HG03457 (cell line): ENCODE results near the gene CAPN11.

Experiments used
- ATAC-seq: cut with Tn5 transposase; IDR thresholded peaks from one replicate; pipeline ENCODE4 v1.9.1; 2021; ENCODE audit warnings: moderate number of reproducible peaks; ENCODE audit not compliant: unreplicated experiment

CAPN11 gene

GRCh38 chr6:44158770-44159228, at the start of gene CAPN11:
TSS of gene CAPN11 (plus strand) at chr6:44158820. CDS start at chr6:44158849, 29 bp downstream.
- ATAC-seq: no peak

- ATAC-seq: no peak
Observed at GRCh38 chr6:44109212-44109611, 49.4 kb upstream of the CAPN11 start.

DNA sequence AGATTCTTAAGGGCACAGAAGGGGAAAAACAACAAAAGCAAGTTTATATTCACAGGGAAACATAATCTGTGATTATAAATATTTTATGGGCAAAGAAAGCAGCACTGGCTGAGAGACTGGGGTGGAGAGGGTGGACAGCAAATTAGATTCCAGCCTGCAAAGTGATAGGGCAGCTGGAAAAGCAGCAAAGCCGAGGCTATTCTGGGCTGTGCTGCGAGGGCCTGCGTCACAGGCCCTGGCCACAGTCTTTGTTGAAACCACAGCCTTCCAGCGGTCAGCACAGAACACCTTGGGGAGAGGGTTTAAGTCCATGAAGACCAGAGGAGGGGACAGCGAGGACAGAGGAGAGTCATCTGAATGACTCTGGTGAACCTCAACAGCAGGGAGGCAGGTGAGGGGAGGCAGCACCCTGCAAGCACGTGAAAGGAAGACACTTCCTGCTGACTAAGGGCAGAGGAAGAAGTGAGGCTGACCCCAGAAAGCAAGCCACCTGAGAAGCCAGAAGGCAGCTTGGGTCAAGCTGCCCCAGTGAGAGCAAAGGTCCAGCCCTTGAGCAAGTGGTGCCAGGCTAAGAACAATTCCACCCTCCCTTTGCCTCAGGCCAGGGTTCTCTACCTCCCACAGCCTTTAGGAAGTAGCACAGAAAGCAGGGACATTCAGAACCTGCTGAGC, 48.5 kb upstream of the CAPN11 start:
- no peak for ATAC-seq

DNA sequence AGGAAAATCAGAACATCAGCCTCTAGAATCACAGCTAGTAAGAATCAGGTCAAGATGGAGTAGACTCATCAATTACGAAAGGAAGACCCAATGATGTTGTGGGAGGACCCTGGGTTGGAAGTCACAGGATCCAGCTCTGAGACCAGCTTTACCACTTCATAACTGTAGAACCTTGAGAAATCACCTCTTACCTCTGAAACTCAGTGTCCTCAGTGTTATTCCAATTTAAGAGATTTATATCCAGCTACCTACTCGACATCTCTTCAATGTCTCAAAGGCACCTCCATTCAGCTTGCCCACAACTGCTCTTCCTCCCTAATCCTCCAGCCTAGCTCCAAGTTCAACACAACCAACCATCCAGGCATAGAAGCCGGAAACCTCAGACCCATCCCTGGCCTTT, 47.7 kb upstream of the CAPN11 start:
- no peak for ATAC-seq

GRCh38 chr6:44111434-44112417, 46.9 kb upstream of the CAPN11 start:
- ATAC-seq: no peak

DNA sequence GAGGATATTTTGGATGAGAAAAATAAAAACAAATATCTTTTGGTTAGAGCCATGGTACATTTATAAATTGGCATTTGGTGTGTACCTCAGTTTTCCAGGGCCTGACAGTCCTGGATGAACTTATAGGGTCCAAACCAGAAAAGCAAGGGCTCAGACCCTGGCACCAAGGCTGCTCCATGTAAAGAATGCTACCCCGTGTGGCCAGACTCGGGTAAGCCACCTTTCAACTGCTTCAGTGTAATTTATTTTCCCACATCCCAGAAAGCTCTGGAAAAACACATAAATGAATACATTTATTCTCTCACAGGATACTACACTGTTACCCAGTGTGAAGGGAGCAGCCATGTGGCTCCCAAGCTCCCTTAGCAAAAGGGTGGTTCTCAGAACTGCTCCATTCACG, 45.2 kb upstream of the CAPN11 start:
- ATAC-seq: no peak

GRCh38 chr6:44115866-44116265, 42.8 kb upstream of the CAPN11 start:
- no peak for ATAC-seq

GRCh38 chr6:44116641-44117382, 41.8 kb upstream of the CAPN11 start:
- ATAC-seq: no peak

- no peak for ATAC-seq
Observed at GRCh38 chr6:44117397-44118128, 41.1 kb upstream of the CAPN11 start.

DNA sequence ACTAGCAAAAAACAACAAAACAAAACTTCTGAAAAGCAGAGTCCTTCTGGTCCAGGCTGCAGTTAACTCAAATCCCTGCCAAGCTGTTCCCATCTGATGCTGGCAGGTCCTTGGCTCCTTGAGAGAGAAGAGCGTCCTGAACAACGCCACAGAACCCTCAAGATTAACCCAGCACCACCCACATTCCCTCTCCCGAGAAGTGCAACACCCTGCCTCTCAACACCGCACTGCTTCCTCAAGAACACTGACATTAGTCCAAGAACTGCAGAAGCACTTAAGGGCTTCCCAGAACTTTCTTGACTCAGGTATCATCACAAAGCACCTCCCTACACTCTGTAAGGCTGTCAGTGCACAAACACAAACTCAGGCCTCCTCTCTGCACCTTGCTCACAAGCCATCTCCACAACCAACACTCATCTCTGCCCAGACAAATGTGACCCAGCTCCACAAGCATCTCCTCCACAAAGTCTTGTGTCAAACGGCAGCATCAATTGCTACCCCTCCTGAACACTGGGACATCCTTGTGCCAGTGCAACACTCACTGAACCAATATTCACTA, 38.8 kb upstream of the CAPN11 start:
- ATAC-seq: no peak

- ATAC-seq: no peak
Observed at GRCh38 chr6:44120692-44121443, 37.8 kb upstream of the CAPN11 start.

GRCh38 chr6:44122801-44123200, 35.8 kb upstream of the CAPN11 start:
- no peak for ATAC-seq

- ATAC-seq: no peak
Observed at GRCh38 chr6:44123544-44123943, 35.1 kb upstream of the CAPN11 start.

DNA sequence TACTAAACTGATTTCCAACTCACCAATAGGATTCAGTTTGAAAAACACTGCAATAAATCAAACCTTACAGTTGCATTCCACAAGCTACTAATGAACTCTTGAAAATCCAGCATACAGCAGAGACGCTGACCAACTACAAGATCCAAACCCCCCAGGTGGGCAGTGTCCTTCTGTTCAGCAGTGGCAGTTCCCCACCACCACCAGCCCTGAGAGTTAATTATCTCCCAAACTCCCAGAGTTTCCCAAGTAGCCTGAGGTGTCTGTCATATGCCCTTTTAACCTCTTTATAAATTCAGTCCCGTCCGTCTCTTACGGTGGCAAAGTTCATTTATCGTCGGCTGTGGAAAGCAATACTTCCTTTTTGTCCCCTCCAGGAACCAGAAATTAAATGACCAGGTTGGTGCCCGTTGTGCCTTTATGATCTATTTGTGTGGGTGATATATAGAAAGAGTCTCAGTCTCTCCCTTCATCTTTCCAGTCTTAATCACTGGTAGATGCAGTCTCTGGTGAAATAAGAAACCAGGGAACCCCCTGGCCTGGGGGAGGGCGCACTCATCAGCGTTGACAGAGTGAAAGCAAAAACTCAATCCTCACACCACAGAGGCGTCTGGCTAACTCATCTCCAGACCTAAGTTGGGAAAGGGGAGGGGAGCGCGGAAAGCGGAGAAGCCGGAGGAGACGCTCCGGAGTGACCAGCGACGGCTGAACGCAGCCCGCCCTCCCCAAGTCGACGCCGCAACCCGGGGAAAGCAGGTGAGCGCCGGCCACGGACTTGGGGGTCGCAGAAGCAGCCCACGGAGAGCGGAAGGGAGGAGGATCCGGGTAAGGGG, 32.1 kb upstream of the CAPN11 start:
- peak; percentile 47 for ATAC-seq

GRCh38 chr6:44127186-44128019, 31.2 kb upstream of the CAPN11 start, which contains the start of the genes MRPL14 and TMEM63B:
TSS of gene MRPL14 (minus strand) at chr6:44127452. CDS start at chr6:44116611, 10,841 bp downstream.
TSS of gene TMEM63B (plus strand) at chr6:44127554. CDS start at chr6:44134585, 7,031 bp downstream.
- peak; percentile 38 for ATAC-seq

DNA sequence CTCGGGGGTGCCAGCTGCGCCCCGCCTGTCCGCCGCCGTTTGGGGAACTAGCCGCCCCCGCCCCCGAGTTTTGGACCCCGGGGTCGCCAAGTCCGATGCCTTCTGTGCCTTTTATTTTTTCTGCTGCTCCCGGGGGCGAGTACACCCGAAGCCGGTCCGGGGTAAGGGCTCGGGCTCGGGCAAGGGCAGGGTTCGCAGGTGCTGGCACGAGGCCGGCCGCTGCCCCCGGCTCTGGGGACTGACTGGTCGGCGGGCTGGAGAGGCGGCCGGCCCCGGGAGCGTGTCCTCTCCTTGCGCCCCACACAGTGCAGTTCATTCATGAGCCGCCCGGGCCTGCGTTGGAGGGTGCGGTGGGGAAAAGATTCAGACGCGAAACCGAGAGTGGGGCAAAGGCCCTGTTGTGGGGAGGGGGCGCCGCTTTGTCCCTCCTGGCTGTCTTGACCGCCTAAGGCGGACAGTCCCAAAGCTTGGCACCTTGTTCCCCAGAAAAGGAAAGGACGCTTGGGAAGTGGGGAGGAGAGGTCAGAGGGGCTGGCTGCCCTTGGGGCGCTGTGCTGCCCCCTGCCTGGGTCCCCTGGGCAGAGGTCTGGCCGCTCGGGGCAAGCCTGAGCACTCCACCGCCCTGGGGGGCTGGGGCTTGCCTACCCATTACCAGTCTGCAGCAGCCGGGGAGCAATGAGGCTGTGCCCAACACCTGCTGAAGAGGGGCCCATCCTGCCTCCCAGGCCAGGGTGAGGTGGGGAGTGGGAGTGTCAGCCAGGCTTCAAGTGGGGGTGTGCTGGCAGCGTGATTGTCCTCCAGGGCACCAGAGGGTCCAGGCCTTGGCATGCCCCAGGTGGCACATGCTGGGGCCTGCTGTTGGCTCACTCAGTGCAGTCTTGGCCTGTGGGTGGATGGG, 30.4 kb upstream of the CAPN11 start:
- no peak for ATAC-seq
